ENCODE results near the gene ISG20L2.

The ISG20L2 gene

GRCh38 chr1:156740237-156740740, 11.7 kb upstream of the ISG20L2 start:
- peaks cover 49 to 70% of the 10 kb centered on the region in 2 donors for H3K36me3 Mint-ChIP-seq
- DNase-seq (no peak), ATAC-seq (replicated peaks) (peak in 1 of 2 donors; percentile 12)
- peak overlapping the region; percentile 98 for H3K27ac Mint-ChIP-seq
- no peaks in the 10 kb centered on the region for H3K27me3 Mint-ChIP-seq
- peak overlapping the region; percentile 94 to 96 for H3K4me3 Mint-ChIP-seq
- peaks cover 0 to 2% of the 10 kb centered on the region in 2 donors for H3K9me3 Mint-ChIP-seq
- peaks cover 22 to 35% of the 10 kb centered on the region in 2 donors for H3K4me1 Mint-ChIP-seq

GRCh38 chr1:156738916-156739315, 10.3 kb upstream of the ISG20L2 start:
- Mint-ChIP-seq H3K9me3 (peaks cover 0 to 2% of the 10 kb centered on the region in 2 donors), H3K27ac (no peak overlapping the region), H3K27me3 (no peaks in the 10 kb centered on the region), H3K36me3 (peaks cover 38 to 59% of the 10 kb centered on the region in 2 donors), H3K4me1 (peaks cover 20 to 27% of the 10 kb centered on the region in 2 donors), H3K4me3 (no peak overlapping the region)
- ATAC-seq (replicated peaks) = no peak
- no peak for DNase-seq

GRCh38 chr1:156738407-156738806, 9.8 kb upstream of the ISG20L2 start:
- H3K27ac Mint-ChIP-seq = no peak overlapping the region
- no peak overlapping the region for H3K4me3 Mint-ChIP-seq
- peaks cover 36 to 53% of the 10 kb centered on the region in 2 donors for H3K36me3 Mint-ChIP-seq

GRCh38 chr1:156733989-156734584, 5.5 kb upstream of the ISG20L2 start:
- no peak overlapping the region for H3K27ac Mint-ChIP-seq
- H3K4me3 Mint-ChIP-seq = no peak overlapping the region
- no peak for ATAC-seq (replicated peaks)
- peaks cover 28 to 46% of the 10 kb centered on the region in 2 donors for H3K36me3 Mint-ChIP-seq
- no peaks in the 10 kb centered on the region for H3K27me3 Mint-ChIP-seq
- no peak for DNase-seq
- H3K4me1 Mint-ChIP-seq = peaks cover 15 to 18% of the 10 kb centered on the region in 2 donors
- no peaks in the 10 kb centered on the region for H3K9me3 Mint-ChIP-seq

More at GRCh38 chr1:156738407-156738806, 9.8 kb upstream of the ISG20L2 start:
- no peak for DNase-seq
- H3K27me3 Mint-ChIP-seq = no peaks in the 10 kb centered on the region
- H3K9me3 Mint-ChIP-seq = peaks cover 0 to 2% of the 10 kb centered on the region in 2 donors
- H3K4me1 Mint-ChIP-seq = peaks cover 20 to 27% of the 10 kb centered on the region in 2 donors
- no peak for ATAC-seq (replicated peaks)

- DNase-seq = peak; percentile 76
- Mint-ChIP-seq H3K4me3 (no peak within 1 kb of the TSS), H3K27ac (no peak within 1 kb of the TSS), H3K4me1 (peaks cover 33 to 36% of the 10 kb centered on the region in 2 donors), H3K9me3 (no peaks in the 10 kb centered on the region), H3K27me3 (no peaks in the 10 kb centered on the region), H3K36me3 (peaks cover 35 to 39% of the 10 kb centered on the region in 2 donors)
- ATAC-seq (replicated peaks) = peak; percentile 75 to 77
Measured at GRCh38 chr1:156727926-156728598, 504 bp downstream of the ISG20L2 start, which contains the start of gene METTL25B. METTL25B (plus strand) TSS chr1:156728469; CDS start chr1:156729105, 636 bp downstream.

GRCh38 chr1:156727492-156727891, 1.1 kb downstream of the ISG20L2 start:
- ATAC-seq (replicated peaks) (no peak), DNase-seq (no peak)
- no peak overlapping the region for H3K4me3 Mint-ChIP-seq
- no peak overlapping the region for H3K27ac Mint-ChIP-seq
- H3K27me3 Mint-ChIP-seq = no peaks in the 10 kb centered on the region
- H3K9me3 Mint-ChIP-seq = no peaks in the 10 kb centered on the region
- H3K4me1 Mint-ChIP-seq = peaks cover 33 to 36% of the 10 kb centered on the region in 2 donors
- peaks cover 34 to 38% of the 10 kb centered on the region in 2 donors for H3K36me3 Mint-ChIP-seq

- ATAC-seq (replicated peaks) = no peak
- no peak for DNase-seq
- Mint-ChIP-seq H3K36me3 (peaks cover 33 to 37% of the 10 kb centered on the region in 2 donors), H3K4me1 (peaks cover 32 to 37% of the 10 kb centered on the region in 2 donors), H3K4me3 (no peak overlapping the region), H3K9me3 (no peaks in the 10 kb centered on the region), H3K27ac (no peak overlapping the region), H3K27me3 (no peaks in the 10 kb centered on the region)
Measured at GRCh38 chr1:156726549-156727226, 1.9 kb downstream of the ISG20L2 start.

GRCh38 chr1:156725683-156726280, 2.8 kb downstream of the ISG20L2 start:
- H3K4me3 Mint-ChIP-seq = no peak overlapping the region
- ATAC-seq (replicated peaks) = peak; percentile 47 to 51
- DNase-seq = peak; percentile 66
- H3K27ac Mint-ChIP-seq = no peak overlapping the region
- H3K9me3 Mint-ChIP-seq = no peaks in the 10 kb centered on the region
- peaks cover 36 to 37% of the 10 kb centered on the region in 2 donors for H3K36me3 Mint-ChIP-seq
- no peaks in the 10 kb centered on the region for H3K27me3 Mint-ChIP-seq
- H3K4me1 Mint-ChIP-seq = peaks cover 34 to 38% of the 10 kb centered on the region in 2 donors

GRCh38 chr1:156721535-156721934, 7.0 kb downstream of the ISG20L2 start:
- no peak for ATAC-seq (replicated peaks)
- no peak overlapping the region for H3K4me3 Mint-ChIP-seq
- H3K9me3 Mint-ChIP-seq = no peaks in the 10 kb centered on the region
- H3K36me3 Mint-ChIP-seq = peaks cover 36 to 39% of the 10 kb centered on the region in 2 donors
- DNase-seq = no peak
- peaks cover 20 to 37% of the 10 kb centered on the region in 2 donors for H3K4me1 Mint-ChIP-seq
- peak overlapping the region; percentile 76 for H3K27ac Mint-ChIP-seq
- no peaks in the 10 kb centered on the region for H3K27me3 Mint-ChIP-seq

GRCh38 chr1:156721131-156721530, 7.4 kb downstream of the ISG20L2 start:
- peak overlapping the region; percentile 76 for H3K27ac Mint-ChIP-seq
- H3K36me3 Mint-ChIP-seq = peaks cover 38 to 43% of the 10 kb centered on the region in 2 donors
- H3K27me3 Mint-ChIP-seq = no peaks in the 10 kb centered on the region
- DNase-seq = no peak
- no peak for ATAC-seq (replicated peaks)
- H3K4me1 Mint-ChIP-seq = peaks cover 21 to 37% of the 10 kb centered on the region in 2 donors
- H3K9me3 Mint-ChIP-seq = no peaks in the 10 kb centered on the region
- no peak overlapping the region for H3K4me3 Mint-ChIP-seq

GRCh38 chr1:156717351-156717750, 11.2 kb downstream of the ISG20L2 start:
- Mint-ChIP-seq H3K36me3 (peaks cover 35 to 46% of the 10 kb centered on the region in 2 donors), H3K4me3 (no peak overlapping the region), H3K27me3 (no peaks in the 10 kb centered on the region), H3K4me1 (peaks cover 8 to 15% of the 10 kb centered on the region in 2 donors), H3K9me3 (no peaks in the 10 kb centered on the region), H3K27ac (no peak overlapping the region)
- ATAC-seq (replicated peaks) (no peak), DNase-seq (no peak)

GRCh38 chr1:156714830-156715229, 13.7 kb downstream of the ISG20L2 start:
- H3K9me3 Mint-ChIP-seq = no peaks in the 10 kb centered on the region
- H3K27me3 Mint-ChIP-seq = no peaks in the 10 kb centered on the region
- H3K4me3 Mint-ChIP-seq = no peak overlapping the region
- H3K27ac Mint-ChIP-seq = no peak overlapping the region
- peaks cover 1 to 4% of the 10 kb centered on the region in 2 donors for H3K4me1 Mint-ChIP-seq
- H3K36me3 Mint-ChIP-seq = peaks cover 27 to 39% of the 10 kb centered on the region in 2 donors
- DNase-seq = no peak
- ATAC-seq (replicated peaks) = no peak

GRCh38 chr1:156712626-156713025, 15.9 kb downstream of the ISG20L2 start:
- H3K27ac Mint-ChIP-seq = no peak overlapping the region
- no peaks in the 10 kb centered on the region for H3K9me3 Mint-ChIP-seq
- peaks cover 24 to 34% of the 10 kb centered on the region in 2 donors for H3K36me3 Mint-ChIP-seq
- DNase-seq (no peak), ATAC-seq (replicated peaks) (no peak)
- H3K4me1 Mint-ChIP-seq = peaks cover 0 to 4% of the 10 kb centered on the region in 2 donors
- no peaks in the 10 kb centered on the region for H3K27me3 Mint-ChIP-seq
- H3K4me3 Mint-ChIP-seq = no peak overlapping the region
